K562 (cell line): ENCODE data around the gene C1orf105. TPM values are rescaled to one million over a fixed set of nuclear protein-coding genes. Genes with fewer than 3 reads are reported as not detected.
A peak's percentile ranks its signal among the peaks of the same experiment; 100 is the strongest.

ENCODE experiments used
- CBFA2T2 ChIP-seq: fragments of 450-650 bp; conservative IDR thresholded peaks from 2 replicates; pipeline ENCODE4 v1.6.1; 2017; ENCODE audit warnings: mild to moderate bottlenecking
- CBX2 ChIP-seq: fragments of 200-600 bp; sonication (generic); IDR thresholded peaks from one replicate; pipeline ENCODE4 v1.6.1; 2012; ENCODE audit warnings: mild to moderate bottlenecking, low read length, inconsistent platforms; ENCODE audit not compliant: insufficient read depth, poor library complexity, severe bottlenecking
- CREB3 ChIP-seq: fragments of 450-650 bp; conservative IDR thresholded peaks from 2 replicates; pipeline ENCODE4 v1.6.1; 2016; ENCODE audit warnings: missing genetic modification characterization, low read depth, mild to moderate bottlenecking, missing compliant biosample characterization, moderate library complexity
- CTCF ChIP-seq, 3 experiments: IDR thresholded peaks in 2 of 3; conservative IDR thresholded peaks in 1 of 3; 2 replicates each; pipeline ENCODE4 v1.5.1; 2011 to 2012; ENCODE audit warnings: low read length in 3 of 3, mild to moderate bottlenecking in 3 of 3, control low read depth in 2 of 3, improper control_type of control experiment in 1 of 3, inconsistent platforms in 1 of 3, low read depth in 1 of 3, mixed read lengths in 1 of 3, moderate library complexity in 1 of 3; ENCODE audit not compliant: insufficient read depth in 2 of 3
- DPF2 ChIP-seq: fragments of 450-650 bp; IDR thresholded peaks from 2 replicates; pipeline ENCODE4 v1.6.1; 2016
- HDAC1 ChIP-seq, 2 experiments: fragments of 450-650 bp; IDR thresholded peaks; 2 replicates each; pipeline ENCODE4 v1.6.1; 2016 to 2017; ENCODE audit warnings: inconsistent platforms in 1 of 2, mild to moderate bottlenecking in 1 of 2, moderate library complexity in 1 of 2
- JUND ChIP-seq, 2 experiments: IDR thresholded peaks; 2 replicates in 1 of 2; 3 replicates in 1 of 2; pipeline ENCODE4 v1.6.1; 2011; ENCODE audit warnings: borderline replicate concordance in 2 of 2, low read depth in 2 of 2, low read length in 2 of 2, improper control_type of control experiment in 1 of 2, missing biosample characterization in 1 of 2, missing genetic modification characterization in 1 of 2, missing genetic modification reagents in 1 of 2
- KDM1A ChIP-seq, 2 experiments: fragments of 450-650 bp; IDR thresholded peaks; 2 replicates each; pipeline ENCODE4 v1.6.1; 2016; ENCODE audit warnings: mild to moderate bottlenecking in 2 of 2
- MNT ChIP-seq, 2 experiments: fragments of 450-650 bp; conservative IDR thresholded peaks; 2 replicates each; pipeline ENCODE4 v1.6.1; 2017; ENCODE audit warnings: mild to moderate bottlenecking in 2 of 2, moderate library complexity in 2 of 2
- NFATC3 ChIP-seq: fragments of 450-650 bp; IDR thresholded peaks from 2 replicates; pipeline ENCODE4 v1.6.1; 2017; ENCODE audit warnings: mild to moderate bottlenecking
- NFYB ChIP-seq: IDR thresholded peaks from 2 replicates; pipeline ENCODE4 v1.6.1; 2011; ENCODE audit warnings: mild to moderate bottlenecking, moderate library complexity; ENCODE audit not compliant: insufficient read length; ENCODE audit errors: extremely low read depth
- PHF8 ChIP-seq: fragments of 200-600 bp; sonication (generic); IDR thresholded peaks from 2 replicates; pipeline ENCODE4 v1.6.1; 2012; ENCODE audit warnings: mixed run types, mild to moderate bottlenecking, inconsistent platforms, low read length, moderate library complexity, borderline replicate concordance
- POLR2A ChIP-seq: fragments of 450-650 bp; conservative IDR thresholded peaks from 2 replicates; pipeline ENCODE4 v1.6.1; 2016
- POLR2AphosphoS5 ChIP-seq: IDR thresholded peaks from 2 replicates; pipeline ENCODE4 v1.6.1; 2011; ENCODE audit warnings: mild to moderate bottlenecking, low read depth, low read length, moderate library complexity; ENCODE audit not compliant: control insufficient read depth, insufficient read depth
- PPARD ChIP-seq: fragments of 250-450 bp; sonication (Bioruptor Pico); IDR thresholded peaks from 2 replicates; pipeline ENCODE4 v1.8.0; 2022; ENCODE audit warnings: inconsistent platforms, mild to moderate bottlenecking, moderate library complexity
- RHOXF2B ChIP-seq: fragments of 250-450 bp; sonication (Bioruptor Pico); conservative IDR thresholded peaks from 2 replicates; pipeline ENCODE4 v1.5.1; 2021
- TEAD4 ChIP-seq, 2 experiments: sonication (generic) in 1 of 2; formaldehyde crosslinking in 1 of 2; IDR thresholded peaks; 2 replicates each; pipeline versions ENCODE4 v1.6.1 to v1.8.0; 2012 to 2022; ENCODE audit warnings: borderline replicate concordance in 1 of 2, inconsistent platforms in 1 of 2, low read length in 1 of 2, mild to moderate bottlenecking in 1 of 2, missing genetic modification reagents in 1 of 2
- YBX1 ChIP-seq: fragments of 450-650 bp; IDR thresholded peaks from 2 replicates; pipeline ENCODE4 v1.7.1; 2016; ENCODE audit warnings: mild to moderate bottlenecking
- polyA plus RNA-seq, 8 experiments: library from polyadenylated mRNA; depleted of rRNA in 4 of 8; stranded (reverse) in 5 of 8; unstranded in 3 of 8; fragments of >200 nt; fragmentation: Nextera tagmentation in 2 of 8; fragmentation: Illumina TruSeq in 1 of 8; extraction: Ambion mirVana in 2 of 8; extraction: Trizol in 1 of 8; gene quantifications; 2 replicates each; pipeline versions ENCODE4 v1.2.1 to v1.2.3, GENCODE V29; 2011 to 2014; ENCODE audit warnings: inconsistent platforms in 1 of 8, missing spikeins in 1 of 8
- total RNA-seq, 7 experiments: library from RNA; depleted of rRNA in 6 of 7; stranded (reverse); fragments of >200 nt in 6 of 7; fragmentation: Illumina TruSeq in 2 of 7; extraction: Trizol in 2 of 7; gene quantifications; 2 replicates each; pipeline versions ENCODE4 v1.2.1 to v1.2.3, GENCODE V29; 2011 to 2021; ENCODE audit warnings: low replicate concordance in 1 of 7
- TF ChIP-seq, protein P1 (sequence below), 2 experiments: fragments of 150-350 bp in 1 of 2; IDR thresholded peaks; 2 replicates each; pipeline ENCODE4 v1.6.1; 2012 to 2016; ENCODE audit warnings: low read depth in 2 of 2, low read length in 2 of 2, mild to moderate bottlenecking in 1 of 2, moderate library complexity in 1 of 2

Gene C1orf105
- total and polyA plus RNA-seq, 9 of the 15 experiments (the other 6 are each of a cell fraction or from before 2014, with no cell fraction given): 0.08 TPM; not detected in 8

- TF ChIP-seq DPF2: peak; percentile 84
- no peak for TF ChIP-seq CBX2
- TF ChIP-seq CBFA2T2: peak; percentile 89
- TF ChIP-seq PHF8: no peak
- peak; percentile 89 for TF ChIP-seq TEAD4 (IDR thresholded peaks at IDR 0.05; ENCODE audit: low read length)
- no peak for TF ChIP-seq TEAD4 (CRISPR knock-in tag; IDR thresholded peaks at IDR 0.05; ENCODE audit: borderline replicate concordance)
- no peak for TF ChIP-seq NFYB
- peak; percentile 83 to 84 for TF ChIP-seq KDM1A (IDR thresholded peaks at IDR 0.05)
- 0 out of 2 replicates have a peak, but pooled peaks have one; percentile 29 for TF ChIP-seq JUND (IDR thresholded peaks at IDR 0.05; ENCODE audit: borderline replicate concordance, low read depth, low read length)
- peak; percentile 12; the same call in 1 of the 3 replicates for TF ChIP-seq JUND (tag; IDR thresholded peaks at IDR 0.05; ENCODE audit: borderline replicate concordance, low read depth, low read length)
- TF ChIP-seq, protein P1, sequence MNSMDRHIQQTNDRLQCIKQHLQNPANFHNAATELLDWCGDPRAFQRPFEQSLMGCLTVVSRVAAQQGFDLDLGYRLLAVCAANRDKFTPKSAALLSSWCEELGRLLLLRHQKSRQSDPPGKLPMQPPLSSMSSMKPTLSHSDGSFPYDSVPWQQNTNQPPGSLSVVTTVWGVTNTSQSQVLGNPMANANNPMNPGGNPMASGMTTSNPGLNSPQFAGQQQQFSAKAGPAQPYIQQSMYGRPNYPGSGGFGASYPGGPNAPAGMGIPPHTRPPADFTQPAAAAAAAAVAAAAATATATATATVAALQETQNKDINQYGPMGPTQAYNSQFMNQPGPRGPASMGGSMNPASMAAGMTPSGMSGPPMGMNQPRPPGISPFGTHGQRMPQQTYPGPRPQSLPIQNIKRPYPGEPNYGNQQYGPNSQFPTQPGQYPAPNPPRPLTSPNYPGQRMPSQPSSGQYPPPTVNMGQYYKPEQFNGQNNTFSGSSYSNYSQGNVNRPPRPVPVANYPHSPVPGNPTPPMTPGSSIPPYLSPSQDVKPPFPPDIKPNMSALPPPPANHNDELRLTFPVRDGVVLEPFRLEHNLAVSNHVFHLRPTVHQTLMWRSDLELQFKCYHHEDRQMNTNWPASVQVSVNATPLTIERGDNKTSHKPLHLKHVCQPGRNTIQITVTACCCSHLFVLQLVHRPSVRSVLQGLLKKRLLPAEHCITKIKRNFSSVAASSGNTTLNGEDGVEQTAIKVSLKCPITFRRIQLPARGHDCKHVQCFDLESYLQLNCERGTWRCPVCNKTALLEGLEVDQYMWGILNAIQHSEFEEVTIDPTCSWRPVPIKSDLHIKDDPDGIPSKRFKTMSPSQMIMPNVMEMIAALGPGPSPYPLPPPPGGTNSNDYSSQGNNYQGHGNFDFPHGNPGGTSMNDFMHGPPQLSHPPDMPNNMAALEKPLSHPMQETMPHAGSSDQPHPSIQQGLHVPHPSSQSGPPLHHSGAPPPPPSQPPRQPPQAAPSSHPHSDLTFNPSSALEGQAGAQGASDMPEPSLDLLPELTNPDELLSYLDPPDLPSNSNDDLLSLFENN (IDR thresholded peaks at IDR 0.05; ENCODE audit: low read depth in 2 of 2, low read length in 2 of 2): 0 out of 4 replicates have a peak, but pooled peaks of 1 of the 2 experiments have one; percentile 70
- TF ChIP-seq MNT (conservative IDR thresholded peaks at IDR 0.05): peak in 1 of 2 experiments; percentile 41; a peak in 1 of 4 replicates
- TF ChIP-seq RHOXF2B: no peak
- no peak; a peak in 1 of 6 replicates for TF ChIP-seq CTCF (IDR thresholded peaks at IDR 0.05 in 2 of 3, conservative IDR thresholded peaks at IDR 0.05 in 1 of 3; ENCODE audit: insufficient read depth in 2 of 3, low read depth in 1 of 3, low read length in 3 of 3)
- TF ChIP-seq PPARD (CRISPR knock-in tag): no peak
- TF ChIP-seq POLR2AphosphoS5: peak; percentile 88
- TF ChIP-seq NFATC3: no peak
- no peak for TF ChIP-seq YBX1
- TF ChIP-seq POLR2A: no peak
- TF ChIP-seq HDAC1 (IDR thresholded peaks at IDR 0.05): peak in 1 of 2 experiments; percentile 41; a peak in 1 of 4 replicates
- TF ChIP-seq CREB3 (tag): 0 out of 2 replicates have a peak, but pooled peaks have one; percentile 37
- TF ChIP-seq, all 486 proteins: peak for 42
These were observed 4.9 kb downstream of the C1orf105 start (continued) for GRCh38 chr1:172425339-172425738.
